Testis (tissue), 2 donors: Measurements from ENCODE around the gene THBS3.

Experiments used
- CTCF ChIP-seq, 3 experiments: fragments of 450-650 bp in 2 of 3; fragments of 200-600 bp in 1 of 3; sonication (generic) in 1 of 3; IDR thresholded peaks; one replicate each; pipeline ENCODE4 v1.5.1; 2016 to 2019; ENCODE audit warnings: antibody characterized with exemption in 3 of 3, mild to moderate bottlenecking in 2 of 3, moderate library complexity in 1 of 3
- POLR2A ChIP-seq: fragments of 450-650 bp; IDR thresholded peaks from one replicate; pipeline ENCODE4 v1.6.1; 2017; ENCODE audit warnings: antibody characterized with exemption, mild to moderate bottlenecking, moderate library complexity

- TF ChIP-seq POLR2A (no peak), CTCF (IDR thresholded peaks at IDR 0.05) (no peak)
These were observed 40.2 kb upstream of the THBS3 start for GRCh38 chr1:155247667-155248553.
